HG03342 (cell line): ENCODE data around the gene BEND4.
A peak's percentile ranks its signal among the peaks of the same experiment; 100 is the strongest.

Experiments used
- ATAC-seq: cut with Tn5 transposase; IDR thresholded peaks from one replicate; pipeline ENCODE4 v1.9.1; 2021; ENCODE audit warnings: mild to moderate bottlenecking, moderate library complexity; ENCODE audit not compliant: unreplicated experiment

The BEND4 gene

GRCh38 chr4:42112846-42113245 lies 39.6 kb downstream of the BEND4 start:
- no peak for ATAC-seq

- ATAC-seq, result no peak
Measured at GRCh38 chr4:42104521-42104920, 47.9 kb downstream of the BEND4 start.

DNA sequence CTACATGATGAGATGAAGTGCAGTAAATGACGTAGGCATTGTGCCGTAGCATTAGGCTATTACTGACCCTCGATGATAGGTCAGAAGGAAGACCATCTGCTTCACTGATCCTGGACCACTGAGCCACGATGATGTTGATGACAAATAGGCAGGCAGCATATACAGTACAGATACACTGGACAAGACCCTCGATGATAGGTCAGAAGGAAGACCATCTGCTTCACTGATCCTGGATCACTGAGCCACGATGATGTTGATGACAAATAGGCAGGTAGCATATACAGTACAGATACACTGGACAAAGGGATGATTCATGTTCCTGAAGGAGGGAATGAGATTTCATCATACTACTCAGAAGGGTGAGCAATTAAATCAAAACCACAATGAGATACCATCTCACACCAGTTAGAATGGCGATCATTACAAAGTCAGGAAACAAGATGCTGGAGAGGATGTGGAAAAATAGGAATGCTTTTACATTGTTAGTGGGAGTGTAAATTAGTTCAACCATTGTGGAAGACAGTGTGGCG lies 50.9 kb downstream of the BEND4 start:
- no peak for ATAC-seq

GRCh38 chr4:42088386-42088785 lies 64.1 kb downstream of the BEND4 start:
- ATAC-seq, result no peak

GRCh38 chr4:42083816-42084215 lies 68.6 kb downstream of the BEND4 start:
- ATAC-seq, result no peak

DNA sequence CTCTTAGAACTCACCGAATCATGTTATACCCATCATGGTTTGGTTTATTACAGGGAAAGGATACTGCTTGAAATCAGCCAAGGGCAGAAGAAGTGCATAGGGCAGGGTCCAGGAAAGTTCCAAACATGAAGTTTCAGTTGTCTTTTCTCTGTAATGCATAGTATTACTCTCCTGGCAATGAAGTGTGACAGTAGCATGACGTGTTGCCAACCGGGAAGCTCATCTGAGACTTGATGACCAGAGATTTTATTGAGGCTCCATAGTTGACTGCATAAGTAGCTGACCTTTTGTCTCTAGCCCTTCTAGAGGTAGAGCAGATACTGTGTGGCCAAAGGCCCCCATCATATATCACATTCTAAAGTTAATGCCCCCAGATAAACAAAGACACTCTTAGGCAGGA lies 72.1 kb downstream of the BEND4 start:
- peak; percentile 70 for ATAC-seq

DNA sequence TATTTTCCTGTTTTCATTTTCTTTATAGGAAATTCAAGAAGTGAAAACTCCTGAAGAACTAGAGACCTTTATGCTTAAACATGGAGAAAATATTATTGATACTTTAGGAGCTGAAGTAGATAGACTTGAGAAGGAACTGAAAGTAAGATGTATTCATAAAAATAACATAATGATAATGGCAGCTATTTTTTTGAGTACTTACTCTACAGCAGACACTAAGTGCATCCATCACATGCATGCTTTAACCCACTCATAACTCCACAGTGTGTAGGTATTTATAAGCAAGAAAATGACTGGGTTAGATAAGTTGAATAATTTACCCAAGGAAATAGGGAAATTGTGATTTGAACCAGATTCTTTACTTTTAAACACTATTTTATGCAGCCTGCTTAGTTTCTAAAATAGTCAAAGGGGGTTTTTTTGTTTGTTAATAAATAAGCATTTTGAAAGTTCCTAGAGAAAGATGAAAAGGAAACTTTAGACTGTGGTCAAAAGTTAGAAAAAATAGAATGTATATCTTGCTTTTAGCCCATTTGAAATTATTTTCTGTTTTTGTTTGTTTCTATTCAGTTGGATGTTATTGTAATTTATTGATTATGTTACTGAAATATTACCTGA lies 74.2 kb downstream of the BEND4 start:
- ATAC-seq, result peak; percentile 87

DNA sequence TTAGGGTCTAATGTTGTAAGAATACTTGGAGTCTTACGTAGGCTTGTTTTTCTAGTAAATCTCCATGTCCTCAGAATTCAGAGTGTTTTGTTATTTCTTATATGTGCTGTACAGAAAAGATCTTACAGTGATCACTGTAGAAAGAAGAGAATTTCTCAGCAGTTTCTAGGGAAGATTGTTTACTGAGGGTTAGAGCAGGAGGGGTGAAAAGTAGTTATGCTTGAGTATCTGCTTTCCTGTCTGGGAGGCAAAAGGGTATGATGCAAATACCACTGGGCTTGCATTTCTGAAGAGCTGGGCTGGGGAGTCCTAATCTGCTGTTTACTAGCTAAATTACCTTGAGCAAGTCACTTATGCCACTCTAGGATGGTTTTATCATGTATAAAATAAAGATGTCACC lies 78.2 kb downstream of the BEND4 start:
- no peak for ATAC-seq

DNA sequence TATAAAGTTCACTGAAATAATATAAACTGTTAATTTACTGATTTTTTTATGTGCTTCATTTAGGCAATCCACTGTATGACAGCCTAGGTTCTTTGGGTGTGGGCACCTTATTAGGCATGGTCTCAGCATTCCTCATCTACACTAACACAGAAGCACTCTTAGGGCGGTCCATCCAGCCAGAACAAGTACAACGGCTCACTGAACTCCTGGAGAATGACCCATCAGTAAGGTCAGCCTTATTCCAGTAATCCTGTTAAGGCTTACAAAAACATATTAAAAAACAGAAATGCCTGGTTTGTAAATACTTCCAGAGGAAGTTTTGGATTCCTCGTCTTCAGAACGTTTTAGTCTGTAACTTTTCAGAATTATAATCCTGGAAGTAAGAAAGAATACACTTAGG lies 82.0 kb downstream of the BEND4 start:
- no peak for ATAC-seq

- ATAC-seq, result no peak
Measured at GRCh38 chr4:42067264-42067663, 85.2 kb downstream of the BEND4 start.

GRCh38 chr4:42066402-42066801 lies 86.1 kb downstream of the BEND4 start:
- no peak for ATAC-seq
